NCI-H187 (cell line): ENCODE measurements around the gene FAM240A.

Experiments used
- DNase-seq, 2 experiments: peaks; one replicate each; lab custom pipeline; 2025; lab: John Stamatoyannopoulos, UW

The FAM240A gene

GRCh38 chr3:46662771-46663551 lies 50.6 kb downstream of the FAM240A start:
- DNase-seq, result no peak

DNA sequence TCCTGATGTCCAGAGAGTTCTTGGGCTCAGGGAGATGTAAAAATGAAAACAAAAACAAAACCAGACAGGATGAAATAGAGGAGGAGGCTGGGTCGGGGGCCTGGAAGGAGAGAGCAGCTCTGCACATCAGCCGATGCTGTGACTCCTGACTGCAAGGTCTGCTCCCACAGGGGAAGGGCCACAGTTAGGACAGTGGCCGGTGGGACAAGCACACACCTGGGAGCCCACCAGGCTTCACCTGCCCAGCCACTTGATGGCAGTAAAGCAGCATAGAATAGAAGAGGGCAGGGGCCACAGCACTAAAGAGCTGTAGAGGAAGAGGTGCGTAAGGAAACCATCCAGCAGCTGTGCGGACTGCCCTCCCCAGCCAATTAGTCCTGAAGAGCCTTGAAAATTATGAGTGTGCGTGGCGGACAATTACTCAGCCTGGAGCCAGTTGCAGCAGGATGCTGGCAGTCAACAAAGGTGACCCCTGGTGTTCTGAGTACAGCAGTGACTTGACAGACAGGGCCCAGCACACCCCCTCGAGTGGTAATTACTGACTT lies 51.3 kb downstream of the FAM240A start:
- no peak for DNase-seq

- no peak for DNase-seq
Observed at GRCh38 chr3:46664188-46664970, 52.1 kb downstream of the FAM240A start.

- no peak for DNase-seq
Observed at GRCh38 chr3:46664971-46665762, 52.8 kb downstream of the FAM240A start.

GRCh38 chr3:46665763-46666452 lies 53.6 kb downstream of the FAM240A start:
- DNase-seq, result no peak

- no peak for DNase-seq
Observed at GRCh38 chr3:46666453-46666845, 54.1 kb downstream of the FAM240A start.

DNA sequence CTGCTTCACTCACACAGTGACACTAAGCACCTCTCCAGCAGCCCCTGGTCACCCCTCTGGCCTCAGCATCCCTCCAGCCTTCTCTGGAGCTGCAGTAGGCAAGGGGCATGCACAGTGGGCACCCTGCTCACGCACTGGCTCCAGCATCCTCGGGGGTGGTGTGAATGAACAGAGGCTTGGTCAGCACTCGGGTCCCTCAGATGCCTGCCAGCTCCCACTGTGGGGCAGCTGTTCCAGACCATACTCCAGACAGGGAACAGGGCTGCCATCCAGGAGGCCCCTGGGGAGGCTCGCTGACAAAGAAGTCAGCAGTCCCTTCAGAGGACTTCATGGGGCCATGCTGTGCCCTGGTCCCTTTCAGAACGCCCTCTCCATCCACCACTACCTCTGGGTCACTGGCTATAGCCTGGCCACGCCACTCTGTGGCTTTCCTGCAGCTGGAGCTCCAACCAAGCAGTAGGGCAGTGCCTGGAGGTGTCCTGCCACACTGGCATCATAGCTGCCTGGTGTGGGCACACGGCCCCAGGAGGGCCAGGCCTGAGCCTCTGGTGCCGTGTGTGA lies 54.8 kb downstream of the FAM240A start:
- no peak for DNase-seq

DNA sequence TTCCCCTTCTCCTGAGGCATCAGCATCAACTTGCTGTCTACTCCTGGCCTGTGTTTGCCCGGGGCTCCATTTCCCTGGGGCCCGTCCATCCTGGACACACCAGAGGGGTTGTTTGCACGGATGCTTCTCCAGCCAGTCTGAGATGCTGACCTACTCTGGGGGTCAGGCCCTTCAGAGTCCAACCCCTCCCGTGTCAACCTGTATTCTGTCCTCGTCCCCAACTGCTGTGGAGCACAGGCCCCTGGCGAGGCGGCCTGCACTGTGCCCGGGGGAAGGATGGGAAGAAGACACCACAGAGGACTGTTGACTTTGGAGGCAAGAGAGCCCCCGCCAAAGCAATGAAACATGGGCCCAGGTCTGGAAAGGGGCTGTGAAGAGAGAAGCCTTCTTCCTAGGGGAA lies 55.3 kb downstream of the FAM240A start:
- no peak for DNase-seq

GRCh38 chr3:46668116-46668515 lies 55.8 kb downstream of the FAM240A start:
- no peak for DNase-seq

DNA sequence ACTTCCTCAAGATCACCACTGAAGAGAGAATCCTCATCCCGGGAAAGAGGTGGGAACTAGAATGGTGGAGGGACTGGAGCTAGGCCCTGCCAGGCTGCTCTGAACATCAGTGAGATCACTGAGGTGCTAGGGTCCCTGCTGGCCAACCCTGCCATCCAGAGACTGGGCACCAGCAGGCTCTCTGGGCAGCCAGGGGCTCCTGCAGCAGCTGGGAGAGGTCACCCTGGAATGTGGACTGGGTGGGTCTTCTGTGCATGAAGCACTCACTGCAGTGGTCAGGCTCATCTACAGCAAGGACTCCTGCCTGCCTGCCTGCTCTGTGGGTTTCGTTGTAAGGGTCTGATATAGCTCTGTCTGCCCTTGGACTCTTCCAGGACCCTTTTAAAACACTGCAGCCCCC lies 56.3 kb downstream of the FAM240A start:
- no peak for DNase-seq

DNA sequence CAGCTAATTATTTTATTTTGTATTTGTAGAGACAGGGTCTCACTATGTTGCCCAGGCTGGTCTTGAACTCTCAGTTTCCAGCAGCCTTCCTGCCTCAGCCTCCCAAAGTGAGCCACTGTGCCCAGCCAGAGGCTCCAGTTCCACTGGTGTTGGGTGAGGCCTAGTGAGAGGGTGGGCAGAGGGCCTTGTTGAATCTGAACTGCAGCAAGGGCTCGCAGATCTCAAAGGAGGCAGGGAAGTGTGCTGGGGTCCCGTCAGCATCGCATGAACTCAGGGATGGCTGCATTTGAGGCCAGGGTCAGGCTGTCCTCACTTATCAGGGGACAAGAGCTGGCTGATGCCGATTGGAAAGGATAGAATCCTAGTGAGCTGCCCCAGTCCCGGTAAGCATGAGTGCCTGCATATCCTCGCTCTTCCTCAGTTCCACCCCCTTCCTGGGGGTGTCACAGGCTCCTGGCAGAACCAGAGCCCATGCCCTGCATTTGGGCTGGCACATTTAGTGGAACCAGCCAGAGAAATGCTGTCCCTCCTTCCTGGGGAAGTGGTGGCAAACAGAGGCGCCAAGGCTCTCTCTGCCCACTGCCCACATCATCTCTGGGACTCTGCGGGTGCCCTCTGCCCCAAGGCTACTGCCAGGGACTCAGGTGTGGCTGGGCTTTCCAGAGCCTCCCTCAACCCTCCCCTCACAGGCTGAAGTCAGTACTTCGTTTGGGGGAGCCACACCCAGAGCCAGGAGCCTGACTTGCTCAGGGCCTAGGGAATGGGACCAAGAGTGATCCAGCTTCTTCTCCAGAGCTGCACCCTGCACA lies 57.1 kb downstream of the FAM240A start:
- DNase-seq, result no peak

DNA sequence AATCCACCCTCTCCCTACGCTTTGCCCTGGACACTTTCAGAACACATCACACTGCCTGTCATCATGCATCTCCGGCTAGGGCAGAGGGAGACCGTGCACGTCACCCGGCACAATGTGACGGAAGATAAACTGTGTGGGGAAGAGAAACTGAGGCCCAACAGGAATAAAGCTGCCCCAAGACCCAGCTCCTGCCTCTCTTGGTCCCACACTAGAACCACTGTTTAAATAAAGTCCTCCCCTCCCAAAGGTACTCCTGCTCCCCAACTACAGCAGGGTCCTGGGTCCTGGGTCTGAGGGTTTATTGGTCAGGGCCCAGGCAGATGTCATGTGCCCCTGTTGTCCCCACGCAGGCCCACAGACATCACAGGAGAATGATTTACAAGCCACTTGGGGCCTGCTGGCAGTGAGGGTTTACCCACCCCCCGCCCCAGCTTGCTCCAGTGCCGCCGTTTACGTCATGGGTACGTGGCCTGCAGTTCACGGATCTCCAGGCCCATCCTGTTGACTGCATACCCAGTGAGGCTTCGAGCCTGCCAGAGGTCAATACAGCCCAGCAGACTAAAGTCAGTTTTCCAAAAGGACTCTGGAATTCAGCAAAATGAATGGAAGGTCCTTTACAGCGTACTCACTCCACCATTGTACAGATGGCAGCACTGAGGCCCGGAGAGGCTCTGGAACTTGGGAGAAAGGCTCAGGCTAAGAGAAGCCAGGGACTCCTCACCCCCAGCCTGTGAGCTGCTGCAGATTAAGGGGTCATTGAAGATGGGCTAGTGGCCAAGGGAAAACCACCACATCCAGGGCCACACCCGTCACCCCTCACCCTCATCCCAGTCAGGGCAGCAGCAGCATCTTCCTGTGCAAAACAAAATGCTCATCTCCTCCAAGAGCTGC lies 57.9 kb downstream of the FAM240A start:
- no peak for DNase-seq

DNA sequence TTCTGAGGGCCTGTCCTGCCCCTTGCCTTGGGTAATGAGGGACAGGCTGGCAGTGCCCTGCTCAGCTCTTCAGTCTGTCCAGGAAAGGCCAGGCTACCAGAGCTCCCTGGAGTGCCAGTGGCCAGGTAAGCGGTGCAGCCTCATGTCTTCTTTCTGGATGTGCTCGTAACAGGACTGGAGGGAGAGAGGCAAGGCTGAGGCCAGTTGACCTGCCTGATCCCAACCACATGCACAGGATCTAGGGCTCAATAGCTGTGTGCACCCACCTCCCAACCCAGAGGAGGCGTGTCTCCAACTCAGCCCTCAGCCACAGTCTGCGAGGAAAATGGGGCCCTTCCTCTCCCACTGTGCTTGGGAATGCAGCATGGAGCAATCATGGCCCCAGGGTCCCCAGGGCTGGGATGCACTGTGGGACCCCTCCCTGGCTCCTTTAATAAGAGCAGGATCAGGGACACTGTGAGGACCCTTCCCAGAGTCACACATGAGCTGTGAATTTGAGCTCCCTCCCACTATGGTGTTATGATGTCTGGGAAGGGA lies 58.6 kb downstream of the FAM240A start:
- no peak for DNase-seq

- DNase-seq, result no peak
Observed at GRCh38 chr3:46671541-46672348, 59.4 kb downstream of the FAM240A start.

DNA sequence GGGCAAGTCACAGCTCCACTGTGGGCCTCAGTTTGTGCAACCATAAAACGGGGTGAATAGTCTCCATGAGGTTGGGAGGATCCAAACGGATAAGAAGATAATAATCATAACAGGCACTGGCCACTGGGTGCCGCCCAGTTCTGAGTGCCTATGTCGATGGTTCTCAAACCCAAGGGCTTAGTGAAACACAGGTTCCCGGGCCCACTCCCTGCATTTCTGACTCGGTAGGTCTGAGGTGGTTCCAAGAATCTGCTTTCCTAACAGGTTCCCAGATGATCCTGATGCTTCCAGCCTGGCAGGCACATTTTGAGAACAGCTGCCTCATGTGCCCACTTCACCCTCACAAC lies 60.0 kb downstream of the FAM240A start:
- DNase-seq, result no peak

DNA sequence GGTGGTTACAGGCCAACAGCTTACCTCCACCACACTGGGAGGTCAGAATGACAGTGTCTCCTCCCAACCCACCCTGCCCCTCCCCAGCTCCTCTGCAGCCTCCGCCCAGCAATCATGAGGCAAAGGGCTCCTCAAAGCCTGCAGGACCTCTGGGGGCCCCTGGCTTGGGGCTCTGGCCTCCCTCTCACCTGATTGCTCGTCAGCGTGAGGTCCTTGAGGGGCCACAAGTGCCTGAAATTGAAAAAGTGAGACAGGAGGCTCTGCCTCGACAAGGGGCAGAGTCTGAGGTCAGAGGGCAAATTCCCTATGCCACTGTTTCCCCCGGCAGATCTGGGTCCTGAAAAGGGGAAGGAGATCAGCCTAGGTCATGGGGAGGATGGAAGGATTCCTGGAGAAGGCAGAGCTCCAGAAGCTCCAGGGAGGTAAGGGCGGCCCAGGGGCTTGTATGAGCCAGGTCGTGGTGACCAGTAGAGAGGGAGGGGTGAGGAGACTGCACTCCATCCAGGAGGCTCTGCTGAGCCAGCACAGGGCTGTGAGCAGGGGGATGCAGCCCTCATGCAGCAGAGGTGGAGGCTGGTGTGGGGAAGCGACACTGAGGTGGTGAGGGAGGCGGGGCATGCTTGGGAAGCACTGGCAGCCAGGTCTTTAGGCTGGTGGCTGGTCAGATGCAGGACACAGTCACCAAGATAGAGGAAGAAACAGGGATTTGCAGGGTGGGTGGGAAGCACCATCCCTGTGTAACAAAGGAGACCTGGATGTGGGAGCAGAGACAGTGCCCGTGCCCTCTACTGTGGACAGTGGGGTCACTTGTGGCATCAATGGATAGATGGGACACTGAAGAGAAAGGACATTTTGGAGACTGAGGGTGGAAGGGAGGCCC lies 61.1 kb downstream of the FAM240A start:
- no peak for DNase-seq

GRCh38 chr3:46674031-46674845 lies 61.9 kb downstream of the FAM240A start:
- no peak for DNase-seq
